ENCODE measurements around the gene TMEM259.

The TMEM259 gene

DNA sequence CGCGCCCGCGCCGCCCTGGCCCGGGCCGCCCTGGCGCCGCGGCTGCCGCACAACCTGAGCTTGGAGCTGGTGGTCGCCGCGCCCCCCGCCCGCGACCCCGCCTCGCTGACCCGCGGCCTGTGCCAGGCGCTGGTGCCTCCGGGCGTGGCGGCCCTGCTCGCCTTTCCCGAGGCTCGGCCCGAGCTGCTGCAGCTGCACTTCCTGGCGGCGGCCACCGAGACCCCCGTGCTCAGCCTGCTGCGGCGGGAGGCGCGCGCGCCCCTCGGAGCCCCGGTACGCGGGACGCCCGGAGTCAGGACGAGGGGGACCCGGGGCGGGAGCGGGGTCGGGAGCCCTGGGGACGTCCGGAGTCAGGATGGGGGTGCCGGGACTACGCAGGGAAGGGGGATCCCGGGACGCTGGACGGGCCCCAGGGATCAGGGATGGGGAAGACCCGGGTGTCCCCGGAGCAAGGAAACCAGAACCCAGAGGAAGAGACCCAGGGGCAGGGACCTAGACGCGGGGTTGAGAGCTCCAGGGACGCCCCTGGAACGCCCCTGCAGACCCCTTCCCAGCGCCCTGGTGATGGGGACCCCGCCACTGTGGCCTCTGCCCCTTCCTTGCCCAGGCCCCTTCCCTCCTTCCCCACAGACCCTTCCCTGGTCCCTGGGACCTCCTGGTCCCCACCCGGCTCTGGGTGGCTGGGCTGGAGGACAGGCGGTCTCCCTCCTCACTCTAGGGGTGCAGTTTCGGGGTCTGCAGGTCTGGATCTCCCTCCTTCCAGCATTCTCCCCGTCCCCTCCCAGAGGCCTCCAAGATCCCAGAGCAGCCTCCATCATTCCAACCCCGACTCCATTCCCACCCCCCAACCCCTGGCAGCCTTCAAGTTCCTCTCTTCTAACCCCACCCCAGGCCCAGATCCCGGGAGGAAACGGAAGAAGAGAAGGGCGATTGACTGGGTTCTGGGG, 20.1 kb downstream of the TMEM259 start:
- no peak for DNase-seq

DNA sequence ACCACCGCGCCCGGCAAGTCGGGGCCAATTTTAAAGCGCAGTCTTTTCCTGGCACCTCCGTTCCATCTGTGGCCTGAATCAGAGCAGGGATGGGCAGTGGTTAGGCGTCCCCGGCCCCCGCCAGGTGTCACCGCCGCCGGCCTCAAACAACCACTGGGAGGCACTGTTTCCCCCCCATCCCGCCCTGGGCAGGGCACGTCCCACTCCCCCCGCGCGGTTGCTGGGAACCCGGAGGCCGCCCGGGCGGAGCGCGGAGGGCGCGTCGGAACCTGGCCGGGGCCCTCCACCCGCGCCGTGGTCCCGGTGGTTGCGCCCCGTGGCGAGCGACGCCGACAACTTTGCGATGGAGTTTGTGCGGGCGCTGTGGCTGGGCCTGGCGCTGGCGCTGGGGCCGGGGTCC, 20.8 kb downstream of the TMEM259 start, which contains the start of gene GRIN3B:
Gene GRIN3B, plus strand, starts transcription at position 325 of the 400 bp plus-strand sequence. Its CDS starts 19 bp downstream, at position 344.
- peak; percentile 58 for DNase-seq

DNA sequence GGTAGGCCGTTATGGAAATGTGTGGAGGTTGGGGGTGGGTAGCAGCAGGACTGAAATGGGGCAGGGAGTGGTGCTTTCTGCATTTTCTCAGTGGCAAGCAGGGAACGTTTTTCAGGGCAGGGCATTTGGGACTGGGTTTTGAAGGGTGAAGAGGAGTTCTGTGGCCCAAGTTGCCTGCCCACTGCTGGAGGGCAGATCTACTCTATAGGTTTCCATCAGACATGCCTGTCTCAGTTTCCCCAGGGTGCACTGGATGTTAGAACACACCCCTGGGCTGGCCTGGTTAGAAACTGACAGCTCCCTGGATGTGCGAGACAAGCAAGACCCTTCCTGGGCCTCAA, 21.6 kb downstream of the TMEM259 start:
- DNase-seq = no peak

DNA sequence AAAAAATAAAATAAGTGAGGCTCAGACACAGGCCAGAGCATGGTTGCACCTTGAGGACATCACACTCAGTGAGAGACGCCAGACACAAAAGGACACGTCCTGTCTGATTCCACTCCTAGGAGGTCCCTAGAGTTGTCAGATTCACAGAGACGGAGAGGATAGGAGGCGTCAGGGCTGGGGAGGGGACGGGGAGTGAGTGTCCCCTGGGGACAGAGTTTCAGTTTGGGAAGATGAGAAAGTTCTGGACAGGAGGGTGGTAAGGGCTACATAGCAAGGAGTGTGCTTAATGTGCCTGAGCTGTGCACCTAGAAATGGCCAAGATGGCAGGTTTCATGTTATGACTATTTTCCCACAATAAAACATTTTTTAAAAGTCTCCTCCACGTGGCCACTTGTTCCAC, 22.9 kb downstream of the TMEM259 start:
- no peak for DNase-seq

DNA sequence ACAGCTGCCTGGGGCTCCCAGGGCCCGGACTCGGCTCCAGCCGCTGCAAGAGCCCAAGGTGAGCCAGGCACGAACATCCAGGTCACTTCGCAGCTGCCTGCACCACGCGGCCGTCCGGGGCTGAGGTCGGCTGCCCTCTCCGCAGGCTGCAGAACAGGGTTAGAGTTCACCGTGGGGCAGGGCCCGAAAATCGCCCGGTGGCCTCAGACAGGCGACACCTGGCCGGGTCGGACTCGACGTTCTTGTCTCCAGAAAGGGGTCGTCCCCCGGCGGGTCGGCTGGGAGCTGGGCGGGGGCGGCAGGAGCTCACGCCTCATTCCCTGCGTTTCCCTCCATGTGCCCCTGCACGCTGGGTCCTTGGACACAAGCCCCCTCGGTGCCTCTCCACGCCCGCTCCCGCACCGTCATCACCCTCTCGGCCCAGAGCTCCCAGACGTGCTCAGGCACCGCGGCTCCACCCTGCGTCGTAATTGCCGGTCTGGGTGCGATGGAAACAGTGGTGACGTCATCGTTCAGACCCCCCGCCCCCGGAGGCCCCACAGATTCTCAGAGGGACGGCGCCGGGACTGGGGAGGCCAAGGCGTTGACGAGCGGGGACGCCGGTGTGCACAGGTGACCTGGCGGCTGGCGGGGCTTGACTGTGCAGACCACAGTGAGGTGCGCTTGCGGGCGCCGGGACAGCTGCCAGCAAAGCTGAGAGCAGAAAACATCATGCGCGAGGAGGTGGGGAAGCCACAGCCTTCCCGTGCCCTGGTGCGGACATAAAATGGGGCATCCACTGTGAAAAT, 24.7 kb downstream of the TMEM259 start:
- no peak for DNase-seq

DNA sequence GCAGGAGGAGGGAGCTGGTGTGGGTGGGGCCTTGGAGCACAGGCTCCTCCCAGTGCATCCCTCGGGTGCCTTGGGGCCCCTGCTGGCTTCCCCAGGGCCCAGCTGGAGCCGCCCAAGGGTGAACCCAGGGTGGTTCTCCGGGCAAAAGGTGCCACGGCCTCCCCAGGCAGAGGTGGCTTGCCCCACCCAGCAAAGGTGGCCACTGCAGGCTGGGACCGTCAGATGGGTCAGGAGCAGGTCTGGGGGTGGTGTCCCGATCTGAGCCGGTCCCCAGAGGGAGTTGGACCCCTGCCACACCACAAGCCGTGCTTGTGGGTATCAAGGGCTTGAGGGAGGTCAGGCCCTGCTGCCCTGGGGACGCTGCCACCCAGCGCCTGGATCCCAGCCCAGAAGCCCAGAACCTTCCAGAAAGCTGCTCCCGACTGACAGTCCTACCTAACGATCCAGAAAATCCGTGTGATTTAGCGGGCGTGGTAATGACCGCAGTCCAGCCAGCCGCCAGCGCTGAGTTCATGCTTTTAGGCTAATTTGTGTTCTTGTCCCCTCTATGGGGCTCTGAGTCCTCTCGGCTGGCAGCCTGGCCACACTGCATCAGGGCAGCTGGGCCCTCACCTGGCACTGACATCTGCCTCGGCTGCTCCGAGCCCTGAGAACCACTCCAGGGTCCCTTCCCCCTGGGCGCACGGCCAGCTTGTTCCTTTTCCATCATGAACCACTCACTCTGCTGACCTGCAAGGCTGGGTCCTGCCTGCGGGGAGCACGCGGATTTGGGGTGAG, 25.7 kb downstream of the TMEM259 start:
- no peak for DNase-seq

DNA sequence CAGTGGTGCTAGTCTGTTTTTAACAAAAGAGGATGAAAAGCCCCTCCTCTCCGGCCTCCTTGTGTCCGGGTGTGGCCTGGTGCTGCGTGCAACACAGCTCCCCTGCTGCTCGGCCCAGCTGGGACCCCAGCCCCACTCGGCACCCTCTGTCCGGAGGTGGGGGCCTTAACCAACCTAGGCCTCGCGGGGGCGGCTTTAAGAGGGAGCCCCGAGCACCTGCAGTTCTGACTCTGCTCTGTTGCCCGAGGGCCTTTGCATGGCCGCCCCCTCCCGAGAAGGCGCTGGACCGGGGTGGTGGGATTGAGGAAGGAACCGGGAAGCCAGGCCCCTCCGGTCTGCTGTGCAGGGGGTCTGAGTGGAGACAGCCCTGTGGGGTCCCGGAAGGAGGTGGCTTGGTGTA, 26.4 kb downstream of the TMEM259 start:
- DNase-seq = no peak

DNA sequence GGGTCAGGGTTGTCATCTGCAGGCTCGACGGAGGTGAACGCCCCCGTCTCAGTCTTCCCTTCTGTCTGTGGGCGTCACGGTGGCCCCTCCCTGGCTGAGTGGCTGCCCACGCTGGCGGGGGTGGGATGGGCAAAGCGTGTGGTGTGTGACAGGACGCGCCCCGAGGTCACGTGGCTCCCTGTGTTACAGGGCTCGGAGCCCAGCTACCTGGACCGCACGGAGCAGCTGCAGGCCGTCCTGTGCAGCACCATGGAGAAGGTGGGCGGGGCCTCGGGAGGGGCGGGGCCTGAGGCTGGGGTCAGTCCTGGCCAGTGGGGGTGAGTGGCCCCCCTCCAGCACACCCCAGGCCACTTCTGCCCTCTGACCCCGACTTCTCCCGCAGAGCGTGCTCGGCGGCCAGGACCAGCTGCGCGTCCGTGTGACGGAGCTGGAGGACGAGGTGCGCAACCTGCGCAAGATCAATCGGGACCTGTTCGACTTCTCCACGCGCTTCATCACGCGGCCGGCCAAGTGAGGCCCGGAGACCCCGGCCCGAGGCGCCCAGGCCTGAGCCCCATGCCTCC, 27.0 kb downstream of the TMEM259 start:
- no peak for DNase-seq

DNA sequence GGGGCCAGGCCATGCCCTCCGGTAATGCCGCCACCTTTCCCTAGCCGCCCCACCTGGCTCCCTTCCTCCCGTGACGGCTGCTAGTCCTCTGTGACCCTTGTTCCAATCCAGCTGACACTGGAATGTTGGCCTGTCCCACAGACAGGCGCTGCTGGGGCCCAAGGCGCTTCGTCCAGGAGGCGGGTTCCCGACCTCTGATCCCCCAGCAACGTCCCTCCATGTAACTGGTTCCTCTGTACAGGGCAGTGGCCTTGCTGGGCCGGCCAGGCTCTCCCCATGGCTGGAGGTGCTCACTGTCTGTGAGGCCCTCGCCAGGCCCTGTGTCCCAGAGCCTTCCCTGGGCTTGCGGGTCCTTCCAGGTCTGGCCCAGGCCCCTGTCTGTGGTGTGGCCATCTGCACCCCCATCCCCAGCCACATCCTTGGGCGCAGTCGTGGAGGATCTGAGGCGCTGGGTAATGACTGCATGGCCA, 27.5 kb downstream of the TMEM259 start:
- no peak for DNase-seq

DNA sequence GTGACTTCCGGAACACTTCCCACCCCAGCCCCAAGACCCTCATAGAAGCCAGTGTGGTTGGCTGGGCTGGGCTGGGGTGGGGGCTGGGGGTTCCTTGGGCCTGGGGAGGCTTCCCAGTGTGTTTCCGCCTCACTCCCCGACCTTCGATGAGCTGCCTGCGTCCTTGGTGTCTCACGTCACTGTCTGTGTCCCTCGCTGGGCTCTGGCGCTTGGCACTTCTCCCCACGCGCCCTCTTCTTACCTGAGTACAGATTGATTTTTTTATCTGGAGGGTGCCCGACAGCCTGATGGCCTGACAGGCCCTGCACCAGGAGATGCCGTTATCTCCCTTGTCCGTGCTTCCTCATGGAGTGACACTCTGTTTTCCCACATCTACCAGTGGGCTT, 28.3 kb downstream of the TMEM259 start:
- no peak for DNase-seq

DNA sequence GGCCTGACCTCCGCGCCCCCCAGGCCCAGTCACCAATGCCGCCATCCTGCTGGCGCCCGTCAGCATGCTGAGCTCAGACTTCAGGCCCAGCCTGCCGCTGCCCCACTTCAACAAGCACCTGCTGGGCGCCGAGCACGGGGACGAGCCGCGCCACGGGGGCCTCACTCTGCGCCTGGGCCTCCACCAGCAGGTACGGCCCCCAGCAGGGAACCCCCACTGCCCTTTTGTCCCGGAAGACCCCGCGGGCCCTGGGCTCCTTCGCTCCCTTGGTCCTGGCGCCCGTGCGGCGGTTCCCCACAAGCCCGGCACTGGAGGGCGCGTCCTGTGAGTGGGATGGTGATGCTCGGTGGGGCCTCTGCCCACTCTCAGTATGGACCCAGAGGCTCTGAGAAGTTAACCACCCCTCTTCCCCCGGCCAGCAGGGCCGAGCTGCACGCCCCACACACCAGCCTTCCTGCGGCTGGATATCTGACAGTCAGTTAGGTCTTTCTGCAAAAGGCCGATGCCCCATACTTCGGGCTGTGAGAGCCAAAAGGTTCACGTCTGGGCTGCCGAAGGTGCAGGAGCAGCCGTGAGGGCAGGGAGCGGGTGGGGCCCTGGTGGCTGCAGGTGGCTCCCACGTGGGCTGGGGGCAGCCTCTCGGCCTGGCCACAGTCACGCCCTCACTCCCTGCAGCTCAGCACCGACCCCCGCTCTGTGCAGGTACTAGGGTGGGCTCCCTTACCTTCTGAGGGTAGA, 28.8 kb downstream of the TMEM259 start:
- DNase-seq = no peak

DNA sequence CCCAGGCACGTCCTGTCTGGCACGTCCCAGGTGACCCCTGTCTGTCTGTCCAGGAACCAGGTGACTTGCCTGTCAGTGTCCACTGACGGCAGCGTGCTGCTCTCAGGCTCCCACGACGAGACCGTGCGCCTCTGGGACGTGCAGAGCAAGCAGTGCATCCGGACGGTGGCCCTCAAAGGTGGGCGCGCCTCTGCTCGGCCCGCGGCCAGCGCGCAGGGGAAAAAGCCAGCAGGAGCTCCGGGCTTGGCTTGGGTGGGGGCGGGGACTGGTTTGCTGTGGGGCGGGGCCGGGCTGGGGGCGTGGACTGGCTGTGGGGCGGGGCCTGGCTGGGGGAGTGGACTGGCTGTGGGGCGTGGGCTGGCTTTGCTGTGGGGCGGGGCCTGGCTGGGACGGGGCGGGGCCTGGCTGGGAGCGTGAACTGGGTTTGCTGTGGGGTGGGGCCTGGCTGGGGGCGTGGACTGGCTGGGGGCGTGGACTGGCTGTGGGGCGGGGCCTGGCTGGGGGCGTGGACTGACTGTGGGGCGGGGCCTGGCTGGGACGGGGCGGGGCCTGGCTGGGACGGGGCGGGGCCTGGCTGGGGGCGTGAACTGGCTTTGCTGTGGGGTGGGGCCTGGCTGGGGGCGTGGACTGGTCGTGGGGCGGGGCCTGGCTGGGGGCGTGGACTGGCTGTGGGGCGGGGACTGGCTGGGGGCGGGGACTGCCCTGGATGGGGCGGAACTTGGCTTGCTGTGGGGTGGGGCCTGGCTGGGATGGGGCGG, 29.6 kb downstream of the TMEM259 start:
- DNase-seq = no peak

DNA sequence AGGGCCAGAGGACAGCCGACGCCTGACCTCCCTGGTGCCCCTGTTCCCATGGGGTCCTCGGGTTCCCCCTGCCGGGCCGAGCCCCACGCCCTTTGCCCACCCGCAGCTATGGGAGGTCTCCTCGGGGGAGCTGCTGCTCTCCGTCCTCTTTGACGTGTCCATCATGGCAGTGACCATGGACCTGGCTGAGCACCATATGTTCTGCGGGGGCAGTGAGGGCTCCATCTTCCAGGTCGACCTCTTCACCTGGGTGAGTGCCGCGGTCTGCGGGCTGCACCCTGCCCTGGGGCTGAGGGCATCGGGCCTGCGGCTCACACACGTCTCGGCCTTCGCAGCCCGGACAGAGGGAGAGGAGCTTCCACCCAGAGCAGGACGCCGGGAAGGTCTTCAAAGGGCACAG, 30.2 kb downstream of the TMEM259 start:
- no peak for DNase-seq

DNA sequence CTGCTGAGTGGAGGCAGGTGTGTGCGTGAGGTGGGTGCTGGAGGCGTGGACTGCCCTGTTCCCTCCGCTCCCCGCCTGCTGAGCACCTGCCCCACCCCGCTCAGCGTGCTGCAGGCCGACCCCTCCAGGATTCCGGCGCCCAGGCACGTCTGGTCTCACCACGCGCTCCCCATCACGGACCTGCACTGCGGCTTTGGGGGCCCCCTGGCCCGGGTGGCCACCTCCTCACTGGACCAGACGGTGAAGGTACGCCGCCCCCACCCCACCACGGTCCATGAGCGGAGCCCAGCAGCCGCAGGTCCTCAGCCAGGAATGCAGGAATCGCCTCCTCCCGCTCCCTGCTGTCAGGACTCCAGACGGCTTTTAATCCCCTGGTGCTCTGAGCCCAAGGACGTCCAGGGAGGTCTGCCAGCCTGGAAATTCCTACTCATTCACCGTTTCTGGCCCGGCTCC, 30.8 kb downstream of the TMEM259 start:
- no peak for DNase-seq

DNA sequence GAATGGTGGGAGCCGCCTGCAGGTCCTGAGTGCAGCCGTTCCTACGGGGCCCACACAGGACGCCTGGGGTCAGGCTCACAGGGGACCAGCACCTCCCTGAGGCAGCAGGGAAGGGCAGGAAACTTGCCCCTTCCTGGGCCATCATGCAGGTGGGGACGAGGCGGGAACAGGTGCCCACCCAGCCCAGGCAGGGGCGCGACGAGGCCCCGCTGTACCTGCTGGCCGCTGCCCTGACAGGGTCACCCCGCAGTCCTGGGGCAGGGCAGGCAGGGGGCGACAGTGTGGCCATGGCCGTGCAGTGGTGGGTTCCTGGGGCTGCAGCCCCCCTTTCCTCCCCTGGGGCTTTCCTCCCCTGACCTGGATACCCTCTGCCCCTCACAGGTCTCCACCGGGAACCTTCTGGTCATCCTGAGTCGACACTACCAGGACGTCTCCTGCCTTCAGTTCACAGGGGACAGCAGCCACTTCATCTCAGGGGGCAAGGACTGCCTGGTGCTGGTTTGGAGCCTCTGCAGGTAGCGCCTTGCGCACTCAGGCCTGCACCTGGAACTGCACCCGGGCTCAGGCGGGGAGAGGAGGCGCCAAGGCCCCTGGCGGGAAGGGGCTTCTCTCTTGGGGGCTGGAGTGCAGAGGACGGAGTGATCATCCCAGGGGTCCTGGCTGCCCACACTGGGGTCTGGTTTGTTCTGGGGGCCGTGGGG, 31.4 kb downstream of the TMEM259 start:
- no peak for DNase-seq

DNA sequence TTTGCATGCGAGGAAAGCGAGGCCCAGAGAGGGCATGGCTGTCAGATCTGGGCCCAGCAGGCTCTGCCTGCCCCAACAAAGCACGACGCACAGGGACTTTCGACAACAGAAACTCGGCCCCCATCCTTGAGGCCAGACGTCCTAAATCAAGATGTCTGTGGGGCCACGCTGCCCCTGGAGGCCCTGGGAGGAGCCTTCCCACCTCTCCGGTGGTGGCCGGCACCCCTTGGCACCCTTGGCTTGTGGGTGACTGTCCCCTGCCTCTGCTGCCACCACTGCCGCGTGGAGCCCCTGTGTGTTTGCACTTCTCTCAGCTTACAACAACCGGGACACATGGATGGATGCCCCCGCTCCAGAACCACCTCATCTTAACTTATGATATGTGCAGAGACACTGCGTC, 32.4 kb downstream of the TMEM259 start:
- DNase-seq = no peak

DNA sequence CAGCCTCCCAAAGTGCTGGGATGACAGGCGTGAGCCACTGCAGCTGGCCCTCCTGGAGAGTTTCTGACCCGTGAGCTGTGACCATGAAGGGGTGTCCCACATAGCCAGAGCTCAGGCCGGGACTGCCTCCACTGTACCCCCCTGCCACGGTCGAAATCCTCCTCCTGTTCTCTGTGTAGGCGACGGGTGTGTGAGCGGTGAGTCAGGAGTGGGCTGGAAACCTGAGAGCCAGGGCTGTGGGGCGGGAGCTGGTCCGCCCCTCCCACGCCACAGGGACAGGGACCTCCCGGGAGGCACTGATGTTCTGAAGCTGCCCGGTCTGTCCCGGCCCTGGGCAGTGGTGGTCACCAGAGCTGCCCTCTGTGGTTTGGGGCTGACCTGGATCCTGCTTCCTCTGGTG, 32.8 kb downstream of the TMEM259 start:
- no peak for DNase-seq

DNA sequence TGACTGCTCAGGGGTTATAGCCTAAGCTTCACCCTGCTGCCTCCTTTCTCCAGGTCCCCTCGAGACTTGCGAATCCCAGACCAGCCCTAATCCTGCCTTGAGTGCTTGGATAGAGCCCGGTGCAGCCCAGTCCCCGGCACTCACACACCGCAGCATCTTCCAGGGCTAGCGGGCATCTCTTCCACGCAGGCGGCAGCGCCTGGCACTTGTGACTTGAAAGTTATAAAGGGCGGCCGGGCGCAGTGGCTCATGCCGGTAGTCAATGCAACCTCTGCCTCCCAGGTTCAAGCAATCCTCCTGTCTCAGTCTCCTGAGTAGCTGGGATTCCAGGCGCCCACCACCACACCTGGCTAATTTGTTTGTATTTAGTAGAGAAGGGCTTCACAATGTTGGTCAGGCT, 34.8 kb downstream of the TMEM259 start:
- no peak for DNase-seq

DNA sequence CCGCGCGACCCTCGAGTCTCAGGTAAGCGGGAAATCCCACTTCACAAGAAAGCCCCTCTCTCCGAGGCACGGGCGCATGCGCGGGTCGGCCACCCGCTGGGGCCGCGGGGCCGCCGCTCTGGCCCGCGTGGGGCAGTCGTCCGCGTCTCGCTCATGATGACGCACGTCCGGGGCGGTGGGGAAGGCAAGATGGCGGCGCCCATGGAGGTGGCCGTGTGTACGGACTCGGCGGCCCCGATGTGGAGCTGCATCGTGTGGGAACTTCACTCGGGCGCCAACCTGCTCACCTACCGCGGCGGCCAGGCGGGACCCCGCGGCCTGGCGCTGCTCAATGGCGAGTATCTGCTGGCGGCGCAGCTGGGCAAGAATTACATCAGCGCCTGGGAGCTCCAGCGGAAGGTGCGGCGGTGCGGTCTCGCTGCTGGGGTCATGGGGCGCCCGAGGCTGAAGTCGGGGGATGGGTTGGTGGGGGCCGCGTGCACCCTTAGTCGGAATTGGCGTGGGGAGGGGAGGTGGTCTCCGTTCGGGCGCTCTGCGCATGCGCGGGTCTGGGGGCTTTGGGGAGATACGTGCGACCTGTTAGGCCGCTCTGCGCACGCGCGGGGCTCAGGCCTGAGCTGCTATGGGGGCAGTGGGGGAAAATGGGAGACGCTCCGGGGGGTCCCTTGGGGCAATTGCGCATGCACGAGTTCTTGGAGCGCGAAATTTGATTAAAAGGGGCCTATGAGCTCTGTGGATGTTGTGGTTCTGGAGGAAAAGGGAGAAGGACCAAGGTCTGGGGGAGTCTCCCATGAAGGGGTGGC, 36.6 kb downstream of the TMEM259 start, which contains the start of gene WDR18:
Gene WDR18, plus strand, starts transcription at position 181 of the 803 bp plus-strand sequence. Its CDS starts 9 bp downstream, at position 190.
- peak; percentile 83 for DNase-seq
